Loucy (cell line): ENCODE measurements around the gene TOX3.

Source experiments
- H2AFZ ChIP-seq: fragments of 200-600 bp; sonication (generic); 2 replicates; pipeline ENCODE4 v1.6.0; 2016; ENCODE audit warnings: antibody characterized with exemption, mild to moderate bottlenecking, low read length, moderate library complexity
- H3F3A ChIP-seq: fragments of 200-600 bp; 2 replicates; pipeline ENCODE4 v1.6.0; 2016; ENCODE audit warnings: antibody characterized with exemption, low read depth, mild to moderate bottlenecking
- H3K27me3 ChIP-seq: fragments of 200-600 bp; sonication (generic); 2 replicates; pipeline ENCODE4 v1.6.1; 2014; ENCODE audit warnings: low read length, mild to moderate bottlenecking; ENCODE audit not compliant: insufficient read depth, poor library complexity, severe bottlenecking
- H3K36me3 ChIP-seq: fragments of 200-600 bp; sonication (generic); 2 replicates; pipeline ENCODE4 v1.6.1; 2016; ENCODE audit warnings: low read length; ENCODE audit not compliant: insufficient read depth
- H3K4me1 ChIP-seq: fragments of 200-600 bp; sonication (generic); 2 replicates; pipeline ENCODE4 v1.5.1; 2014; ENCODE audit warnings: low read length, mild to moderate bottlenecking; ENCODE audit not compliant: insufficient read depth, poor library complexity, severe bottlenecking
- H3K4me2 ChIP-seq: fragments of 200-600 bp; sonication (generic); 2 replicates; pipeline ENCODE4 v1.6.0; 2014; ENCODE audit warnings: antibody characterized with exemption, low read length, low read depth, mild to moderate bottlenecking; ENCODE audit not compliant: poor library complexity, severe bottlenecking
- H3K4me3 ChIP-seq: fragments of 200-600 bp; sonication (generic); 2 replicates; pipeline ENCODE4 v1.5.1; 2014; ENCODE audit warnings: low read length, mild to moderate bottlenecking, mixed read lengths; ENCODE audit not compliant: poor library complexity, severe bottlenecking
- H3K79me2 ChIP-seq: fragments of 200-600 bp; sonication (generic); 2 replicates; pipeline ENCODE4 v1.6.1; 2014; ENCODE audit warnings: low read length; ENCODE audit not compliant: insufficient read depth
- H3K9ac ChIP-seq: fragments of 200-600 bp; sonication (generic); 2 replicates; pipeline ENCODE4 v1.6.0; 2014; ENCODE audit warnings: mild to moderate bottlenecking, low read depth, low read length, moderate library complexity; ENCODE audit not compliant: poor library complexity, severe bottlenecking
- H3K9me2 ChIP-seq: fragments of 200-600 bp; sonication (generic); replicated peaks from 2 replicates; pipeline ENCODE4 v1.6.1; 2016; ENCODE audit warnings: low read depth, low read length, mixed read lengths
- H3K9me3 ChIP-seq: fragments of 200-600 bp; sonication (generic); 2 replicates; pipeline ENCODE4 v1.6.1; 2014; ENCODE audit warnings: mild to moderate bottlenecking, antibody characterized with exemption, low read length, low read depth; ENCODE audit not compliant: insufficient read depth
- H4K20me1 ChIP-seq: fragments of 200-600 bp; sonication (generic); 2 replicates; pipeline ENCODE4 v1.6.0; 2014; ENCODE audit warnings: antibody characterized with exemption, low read length, mild to moderate bottlenecking; ENCODE audit not compliant: insufficient read depth, poor library complexity, severe bottlenecking
- CTCF ChIP-seq: fragments of 200-600 bp; sonication (generic); conservative IDR thresholded peaks from 2 replicates; pipeline ENCODE4 v1.5.1; 2014; ENCODE audit warnings: mild to moderate bottlenecking, antibody characterized with exemption, low read length
- EZH2phosphoT487 ChIP-seq: fragments of 200-600 bp; IDR thresholded peaks from 2 replicates; pipeline ENCODE4 v1.6.1; 2018; ENCODE audit warnings: antibody characterized with exemption, mild to moderate bottlenecking, moderate library complexity, borderline replicate concordance

TOX3 gene

GRCh38 chr16:52492789-52493357 lies 54.1 kb downstream of the TOX3 start:
- H4K20me1 ChIP-seq: no peaks in the 10 kb centered on the region
- TF ChIP-seq CTCF (no peak), EZH2phosphoT487 (no peak)
- no peaks in the 10 kb centered on the region for H3F3A ChIP-seq
- H2AFZ ChIP-seq: no peak overlapping the region
- no peak overlapping the region for H3K4me2 ChIP-seq
- H3K27me3 ChIP-seq: no peaks in the 10 kb centered on the region
- no peak overlapping the region for H3K9ac ChIP-seq
- H3K4me3 ChIP-seq: no peak overlapping the region
- no peaks in the 10 kb centered on the region for H3K36me3 ChIP-seq
- no peaks in the 10 kb centered on the region for H3K79me2 ChIP-seq
- no peaks in the 10 kb centered on the region for H3K9me3 ChIP-seq
- H3K9me2 ChIP-seq: no peaks in the 10 kb centered on the region
- no peaks in the 10 kb centered on the region for H3K4me1 ChIP-seq

GRCh38 chr16:52491216-52491615 lies 55.7 kb downstream of the TOX3 start:
- H3K9me3 ChIP-seq: no peaks in the 10 kb centered on the region
- H3K9me2 ChIP-seq: no peaks in the 10 kb centered on the region
- H3K79me2 ChIP-seq: no peaks in the 10 kb centered on the region
- no peaks in the 10 kb centered on the region for H3K36me3 ChIP-seq
- no peak for TF ChIP-seq CTCF
- no peak for TF ChIP-seq EZH2phosphoT487
- no peaks in the 10 kb centered on the region for H3K27me3 ChIP-seq
- no peak overlapping the region for H3K9ac ChIP-seq
- no peak overlapping the region for H3K4me2 ChIP-seq
- H3K4me1 ChIP-seq: no peaks in the 10 kb centered on the region
- H2AFZ ChIP-seq: no peak overlapping the region
- no peaks in the 10 kb centered on the region for H3F3A ChIP-seq
- no peaks in the 10 kb centered on the region for H4K20me1 ChIP-seq
- H3K4me3 ChIP-seq: no peak overlapping the region

- H3K4me2 ChIP-seq: no peak overlapping the region
- no peaks in the 10 kb centered on the region for H3K27me3 ChIP-seq
- TF ChIP-seq CTCF (no peak), EZH2phosphoT487 (no peak)
- H3K4me3 ChIP-seq: no peak overlapping the region
- no peaks in the 10 kb centered on the region for H3F3A ChIP-seq
- no peaks in the 10 kb centered on the region for H3K4me1 ChIP-seq
- H3K9me2 ChIP-seq: no peaks in the 10 kb centered on the region
- no peak overlapping the region for H3K9ac ChIP-seq
- H3K9me3 ChIP-seq: no peaks in the 10 kb centered on the region
- H3K79me2 ChIP-seq: no peaks in the 10 kb centered on the region
- no peaks in the 10 kb centered on the region for H4K20me1 ChIP-seq
- no peaks in the 10 kb centered on the region for H3K36me3 ChIP-seq
- H2AFZ ChIP-seq: no peak overlapping the region
Observed at GRCh38 chr16:52489894-52490293, 57.0 kb downstream of the TOX3 start.
